MM.1S (cell line): ENCODE results near the gene EGFLAM.

ENCODE experiments used
- CTCF ChIP-seq: fragments of 300-600 bp; sonication (generic); IDR thresholded peaks from 2 replicates; pipeline ENCODE4 v1.5.1; 2016; ENCODE audit warnings: antibody characterized with exemption, low read length, mixed read lengths
- EZH2 ChIP-seq: fragments of 300-600 bp; sonication (generic); optimal IDR thresholded peaks from 2 replicates; pipeline ENCODE3; 2017; ENCODE audit warnings: low read depth, mild to moderate bottlenecking, antibody characterized with exemption, low read length, mixed read lengths

- TF ChIP-seq CTCF, result no peak
- no peak for TF ChIP-seq EZH2
These were observed 211.4 kb downstream of the EGFLAM start for GRCh38 chr5:38469707-38470267.
